ENCODE measurements around the gene ADAMTS13. TPM values are rescaled to one million over a fixed set of nuclear protein-coding genes. Genes with fewer than 3 reads are reported as not detected.

ADAMTS13 gene
- polyA plus RNA-seq, result 13.5 and 24.8 TPM in 2 replicates
- 4.4 and 6.6 TPM in 2 replicates for polyA minus RNA-seq

DNA sequence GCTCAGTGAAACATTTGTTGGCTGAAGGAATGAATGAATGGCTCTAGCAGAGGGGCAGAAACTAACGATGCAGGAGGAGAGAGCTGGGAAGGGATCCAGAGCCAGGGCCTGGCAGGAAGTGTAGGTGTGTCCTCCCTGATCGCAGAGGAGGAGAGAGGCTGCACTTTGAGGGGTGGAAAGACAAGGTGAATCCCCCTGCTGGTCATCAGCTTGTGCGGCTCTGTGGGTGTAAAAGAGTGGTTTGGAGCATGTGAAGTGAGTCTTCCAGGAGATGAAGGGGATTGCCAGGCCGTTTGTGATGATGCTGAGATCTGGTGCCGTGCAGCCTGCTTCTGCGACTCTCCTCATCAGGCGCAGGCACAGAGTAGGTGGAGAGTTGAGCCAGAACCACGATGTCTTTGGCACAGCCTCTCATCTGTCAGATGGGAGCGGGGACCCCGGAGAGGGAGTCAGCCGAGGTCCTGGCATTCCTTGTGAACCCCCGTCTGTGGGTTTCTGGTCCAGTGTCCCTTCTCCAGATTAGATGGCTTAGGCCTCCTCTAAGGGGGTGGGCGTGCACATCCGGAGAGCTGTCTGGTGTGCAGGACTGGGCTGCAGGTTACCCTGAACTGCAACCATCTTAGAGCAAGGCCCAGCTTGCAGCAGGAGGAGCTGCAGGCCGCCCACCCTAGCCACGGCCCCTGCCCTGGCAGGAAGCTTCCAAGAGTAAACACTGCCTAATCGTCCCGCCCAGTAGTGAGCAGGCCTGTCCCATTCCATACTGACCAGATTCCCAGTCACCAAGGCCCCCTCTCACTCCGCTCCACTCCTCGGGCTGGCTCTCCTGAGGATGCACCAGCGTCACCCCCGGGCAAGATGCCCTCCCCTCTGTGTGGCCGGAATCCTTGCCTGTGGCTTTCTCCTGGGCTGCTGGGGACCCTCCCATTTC is at the start of gene ADAMTS13:
ADAMTS13 (plus strand) TSS at position 753 of the 928 bp plus-strand sequence; CDS start at position 830, 77 bp downstream.
- H3K9ac ChIP-seq (ENCODE audit: low read length), result no peak within 1 kb of the TSS
- no peaks in the 10 kb centered on the region for H3K27me3 ChIP-seq (ENCODE audit: insufficient read depth, low read depth, low read length)
- no peak within 1 kb of the TSS for H3K27ac ChIP-seq (ENCODE audit: low read length)
- H3K79me2 ChIP-seq (replicated peaks; ENCODE audit: insufficient read depth, low read length), result peaks cover 6% of the 10 kb centered on the region
- H3K9me3 ChIP-seq (ENCODE audit: low read length), result no peaks in the 10 kb centered on the region
- H3K9me2 ChIP-seq (ENCODE audit: insufficient read depth, low read length), result no peaks in the 10 kb centered on the region
- H3K4me3 ChIP-seq (ENCODE audit: low read length), result no peak within 1 kb of the TSS
- no peak for TF ChIP-seq EP300 (conservative IDR thresholded peaks at IDR 0.05; ENCODE audit: poor library complexity, severe bottlenecking)
- TF ChIP-seq, protein P1, sequence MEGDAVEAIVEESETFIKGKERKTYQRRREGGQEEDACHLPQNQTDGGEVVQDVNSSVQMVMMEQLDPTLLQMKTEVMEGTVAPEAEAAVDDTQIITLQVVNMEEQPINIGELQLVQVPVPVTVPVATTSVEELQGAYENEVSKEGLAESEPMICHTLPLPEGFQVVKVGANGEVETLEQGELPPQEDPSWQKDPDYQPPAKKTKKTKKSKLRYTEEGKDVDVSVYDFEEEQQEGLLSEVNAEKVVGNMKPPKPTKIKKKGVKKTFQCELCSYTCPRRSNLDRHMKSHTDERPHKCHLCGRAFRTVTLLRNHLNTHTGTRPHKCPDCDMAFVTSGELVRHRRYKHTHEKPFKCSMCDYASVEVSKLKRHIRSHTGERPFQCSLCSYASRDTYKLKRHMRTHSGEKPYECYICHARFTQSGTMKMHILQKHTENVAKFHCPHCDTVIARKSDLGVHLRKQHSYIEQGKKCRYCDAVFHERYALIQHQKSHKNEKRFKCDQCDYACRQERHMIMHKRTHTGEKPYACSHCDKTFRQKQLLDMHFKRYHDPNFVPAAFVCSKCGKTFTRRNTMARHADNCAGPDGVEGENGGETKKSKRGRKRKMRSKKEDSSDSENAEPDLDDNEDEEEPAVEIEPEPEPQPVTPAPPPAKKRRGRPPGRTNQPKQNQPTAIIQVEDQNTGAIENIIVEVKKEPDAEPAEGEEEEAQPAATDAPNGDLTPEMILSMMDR (IDR thresholded peaks at IDR 0.05; ENCODE audit: poor library complexity, severe bottlenecking), result no peak
- TF ChIP-seq, protein P2, sequence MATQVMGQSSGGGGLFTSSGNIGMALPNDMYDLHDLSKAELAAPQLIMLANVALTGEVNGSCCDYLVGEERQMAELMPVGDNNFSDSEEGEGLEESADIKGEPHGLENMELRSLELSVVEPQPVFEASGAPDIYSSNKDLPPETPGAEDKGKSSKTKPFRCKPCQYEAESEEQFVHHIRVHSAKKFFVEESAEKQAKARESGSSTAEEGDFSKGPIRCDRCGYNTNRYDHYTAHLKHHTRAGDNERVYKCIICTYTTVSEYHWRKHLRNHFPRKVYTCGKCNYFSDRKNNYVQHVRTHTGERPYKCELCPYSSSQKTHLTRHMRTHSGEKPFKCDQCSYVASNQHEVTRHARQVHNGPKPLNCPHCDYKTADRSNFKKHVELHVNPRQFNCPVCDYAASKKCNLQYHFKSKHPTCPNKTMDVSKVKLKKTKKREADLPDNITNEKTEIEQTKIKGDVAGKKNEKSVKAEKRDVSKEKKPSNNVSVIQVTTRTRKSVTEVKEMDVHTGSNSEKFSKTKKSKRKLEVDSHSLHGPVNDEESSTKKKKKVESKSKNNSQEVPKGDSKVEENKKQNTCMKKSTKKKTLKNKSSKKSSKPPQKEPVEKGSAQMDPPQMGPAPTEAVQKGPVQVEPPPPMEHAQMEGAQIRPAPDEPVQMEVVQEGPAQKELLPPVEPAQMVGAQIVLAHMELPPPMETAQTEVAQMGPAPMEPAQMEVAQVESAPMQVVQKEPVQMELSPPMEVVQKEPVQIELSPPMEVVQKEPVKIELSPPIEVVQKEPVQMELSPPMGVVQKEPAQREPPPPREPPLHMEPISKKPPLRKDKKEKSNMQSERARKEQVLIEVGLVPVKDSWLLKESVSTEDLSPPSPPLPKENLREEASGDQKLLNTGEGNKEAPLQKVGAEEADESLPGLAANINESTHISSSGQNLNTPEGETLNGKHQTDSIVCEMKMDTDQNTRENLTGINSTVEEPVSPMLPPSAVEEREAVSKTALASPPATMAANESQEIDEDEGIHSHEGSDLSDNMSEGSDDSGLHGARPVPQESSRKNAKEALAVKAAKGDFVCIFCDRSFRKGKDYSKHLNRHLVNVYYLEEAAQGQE (IDR thresholded peaks at IDR 0.05; ENCODE audit: borderline replicate concordance), result no peak
- no peak for TF ChIP-seq POLR2AphosphoS5 (IDR thresholded peaks at IDR 0.05)
- TF ChIP-seq MXI1 (conservative IDR thresholded peaks at IDR 0.05; ENCODE audit: poor library complexity, severe bottlenecking), result no peak
- no peak for TF ChIP-seq RAD21 (conservative IDR thresholded peaks at IDR 0.05)
- TF ChIP-seq EZH2 (IDR thresholded peaks at IDR 0.05; ENCODE audit: borderline replicate concordance, insufficient read depth, low read length, poor library complexity, severe bottlenecking), result no peak
- TF ChIP-seq TAF1 (IDR thresholded peaks at IDR 0.05; ENCODE audit: low read depth), result no peak
- no peak for TF ChIP-seq SMC3 (conservative IDR thresholded peaks at IDR 0.05; ENCODE audit: poor library complexity)
- H3K4me2 ChIP-seq (ENCODE audit: low read length), result no peak within 1 kb of the TSS
- no peaks in the 10 kb centered on the region for H4K20me1 ChIP-seq (ENCODE audit: insufficient read depth)
- H2AFZ ChIP-seq (ENCODE audit: low read depth, low read length), result no peak within 1 kb of the TSS
- H3F3A ChIP-seq (ENCODE audit: insufficient read depth, low read length, poor library complexity, severe bottlenecking), result no peaks in the 10 kb centered on the region
- H3K36me3 ChIP-seq (ENCODE audit: insufficient read depth, low read length), result no peaks in the 10 kb centered on the region

DNA sequence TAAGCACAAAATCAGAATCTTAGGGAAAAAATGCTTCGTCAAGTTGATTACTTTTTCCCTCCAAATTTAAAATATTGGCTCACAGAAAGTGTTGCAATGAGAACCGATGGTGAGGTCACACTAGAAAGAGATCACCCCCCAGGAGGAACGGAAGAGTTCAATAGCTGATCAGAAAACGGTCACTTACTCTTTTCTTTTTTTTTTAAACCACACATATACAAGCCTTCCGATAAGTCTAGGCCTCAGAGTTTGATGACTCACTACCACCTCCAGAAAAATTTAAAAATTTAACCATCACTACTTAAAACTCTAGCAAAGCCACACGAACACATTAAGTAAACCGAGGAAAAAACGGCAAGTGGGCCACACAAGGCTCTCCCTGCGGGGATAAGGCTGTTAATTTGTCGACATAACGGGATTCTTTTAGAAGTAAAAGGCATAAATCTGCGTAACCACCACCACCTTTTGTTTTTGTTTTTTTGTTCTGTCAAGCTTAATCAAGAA is 47.5 kb upstream of the ADAMTS13 start:
- H3K9ac ChIP-seq (ENCODE audit: low read length), result peak overlapping the region; percentile 84
- H3K9me3 ChIP-seq (ENCODE audit: low read length), result no peaks in the 10 kb centered on the region
- TF ChIP-seq, protein P2 (IDR thresholded peaks at IDR 0.05; ENCODE audit: borderline replicate concordance), result no peak
- no peak for TF ChIP-seq EP300 (conservative IDR thresholded peaks at IDR 0.05; ENCODE audit: poor library complexity, severe bottlenecking)
- no peak for TF ChIP-seq SMC3 (conservative IDR thresholded peaks at IDR 0.05; ENCODE audit: poor library complexity)
- no peak for TF ChIP-seq RAD21 (conservative IDR thresholded peaks at IDR 0.05)
- TF ChIP-seq POLR2AphosphoS5 (IDR thresholded peaks at IDR 0.05), result no peak
- TF ChIP-seq, protein P1 (IDR thresholded peaks at IDR 0.05; ENCODE audit: poor library complexity, severe bottlenecking), result no peak
- TF ChIP-seq EZH2 (IDR thresholded peaks at IDR 0.05; ENCODE audit: borderline replicate concordance, insufficient read depth, low read length, poor library complexity, severe bottlenecking), result no peak
- no peak for TF ChIP-seq MXI1 (conservative IDR thresholded peaks at IDR 0.05; ENCODE audit: poor library complexity, severe bottlenecking)
- no peak for TF ChIP-seq TAF1 (IDR thresholded peaks at IDR 0.05; ENCODE audit: low read depth)
- no peak overlapping the region for H2AFZ ChIP-seq (ENCODE audit: low read depth, low read length)
- H3K27me3 ChIP-seq (ENCODE audit: insufficient read depth, low read depth, low read length), result no peaks in the 10 kb centered on the region
- no peaks in the 10 kb centered on the region for H4K20me1 ChIP-seq (ENCODE audit: insufficient read depth)
- no peak overlapping the region for H3K27ac ChIP-seq (ENCODE audit: low read length)
- peak overlapping the region; percentile 99 for H3K4me2 ChIP-seq (ENCODE audit: low read length)
- peaks cover 46% of the 10 kb centered on the region for H3K79me2 ChIP-seq (replicated peaks; ENCODE audit: insufficient read depth, low read length)
- H3K4me3 ChIP-seq (ENCODE audit: low read length), result peak overlapping the region; percentile 91
- no peaks in the 10 kb centered on the region for H3K36me3 ChIP-seq (ENCODE audit: insufficient read depth, low read length)
- no peaks in the 10 kb centered on the region for H3K9me2 ChIP-seq (ENCODE audit: insufficient read depth, low read length)
- no peaks in the 10 kb centered on the region for H3F3A ChIP-seq (ENCODE audit: insufficient read depth, low read length, poor library complexity, severe bottlenecking)
